Measurements from ENCODE around the gene PATE2.

DNA sequence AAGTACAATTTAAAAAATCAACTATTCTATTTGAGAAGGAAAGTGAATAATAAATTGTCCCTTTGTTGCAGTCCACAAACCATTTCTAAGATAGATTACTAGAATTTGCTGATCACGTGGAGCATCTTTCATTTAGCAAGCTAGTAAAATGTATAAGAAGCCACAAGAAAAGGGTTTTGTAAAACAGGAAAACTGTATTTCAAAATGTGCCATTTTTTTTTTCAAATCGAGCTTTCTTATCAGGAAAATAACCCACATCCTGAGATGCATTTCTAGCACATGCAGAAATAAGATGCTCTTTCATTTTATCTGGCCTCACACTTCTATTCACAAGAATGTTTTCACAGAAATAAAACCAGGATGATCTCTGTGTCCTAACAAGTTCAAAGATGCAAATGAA is 6.0 kb upstream of the PATE2 start:
- TF ChIP-seq, protein P1, sequence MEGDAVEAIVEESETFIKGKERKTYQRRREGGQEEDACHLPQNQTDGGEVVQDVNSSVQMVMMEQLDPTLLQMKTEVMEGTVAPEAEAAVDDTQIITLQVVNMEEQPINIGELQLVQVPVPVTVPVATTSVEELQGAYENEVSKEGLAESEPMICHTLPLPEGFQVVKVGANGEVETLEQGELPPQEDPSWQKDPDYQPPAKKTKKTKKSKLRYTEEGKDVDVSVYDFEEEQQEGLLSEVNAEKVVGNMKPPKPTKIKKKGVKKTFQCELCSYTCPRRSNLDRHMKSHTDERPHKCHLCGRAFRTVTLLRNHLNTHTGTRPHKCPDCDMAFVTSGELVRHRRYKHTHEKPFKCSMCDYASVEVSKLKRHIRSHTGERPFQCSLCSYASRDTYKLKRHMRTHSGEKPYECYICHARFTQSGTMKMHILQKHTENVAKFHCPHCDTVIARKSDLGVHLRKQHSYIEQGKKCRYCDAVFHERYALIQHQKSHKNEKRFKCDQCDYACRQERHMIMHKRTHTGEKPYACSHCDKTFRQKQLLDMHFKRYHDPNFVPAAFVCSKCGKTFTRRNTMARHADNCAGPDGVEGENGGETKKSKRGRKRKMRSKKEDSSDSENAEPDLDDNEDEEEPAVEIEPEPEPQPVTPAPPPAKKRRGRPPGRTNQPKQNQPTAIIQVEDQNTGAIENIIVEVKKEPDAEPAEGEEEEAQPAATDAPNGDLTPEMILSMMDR (IDR thresholded peaks at IDR 0.05), result no peak
- TF ChIP-seq EP300 (IDR thresholded peaks at IDR 0.05; ENCODE audit: borderline replicate concordance in 1 of 2, low read depth in 1 of 2, low read length in 1 of 2), result no peak
- no peak for TF ChIP-seq YY1 (IDR thresholded peaks at IDR 0.05; ENCODE audit: low read depth)
- TF ChIP-seq TAF1 (IDR thresholded peaks at IDR 0.05; ENCODE audit: borderline replicate concordance, low read depth, low read length), result no peak
- no peak for TF ChIP-seq EZH2phosphoT487 (IDR thresholded peaks at IDR 0.05; ENCODE audit: borderline replicate concordance, low read depth)
- TF ChIP-seq, protein P2, sequence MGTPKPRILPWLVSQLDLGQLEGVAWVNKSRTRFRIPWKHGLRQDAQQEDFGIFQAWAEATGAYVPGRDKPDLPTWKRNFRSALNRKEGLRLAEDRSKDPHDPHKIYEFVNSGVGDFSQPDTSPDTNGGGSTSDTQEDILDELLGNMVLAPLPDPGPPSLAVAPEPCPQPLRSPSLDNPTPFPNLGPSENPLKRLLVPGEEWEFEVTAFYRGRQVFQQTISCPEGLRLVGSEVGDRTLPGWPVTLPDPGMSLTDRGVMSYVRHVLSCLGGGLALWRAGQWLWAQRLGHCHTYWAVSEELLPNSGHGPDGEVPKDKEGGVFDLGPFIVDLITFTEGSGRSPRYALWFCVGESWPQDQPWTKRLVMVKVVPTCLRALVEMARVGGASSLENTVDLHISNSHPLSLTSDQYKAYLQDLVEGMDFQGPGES (IDR thresholded peaks at IDR 0.05; ENCODE audit: low read depth, low read length), result no peak
- no peak for TF ChIP-seq NFIC (IDR thresholded peaks at IDR 0.05; ENCODE audit: borderline replicate concordance)
